NCI-H128 (cell line): Measurements from ENCODE around the gene CLEC16A.

ENCODE experiments used
- DNase-seq: peaks from one replicate; lab custom pipeline; 2025; ENCODE audit not compliant: unreplicated experiment; lab: John Stamatoyannopoulos, UW

The CLEC16A gene

GRCh38 chr16:11133344-11133943 is 189.1 kb downstream of the CLEC16A start:
- no peak for DNase-seq

- DNase-seq: no peak
These were observed 190.5 kb downstream of the CLEC16A start for GRCh38 chr16:11134722-11135463.

DNA sequence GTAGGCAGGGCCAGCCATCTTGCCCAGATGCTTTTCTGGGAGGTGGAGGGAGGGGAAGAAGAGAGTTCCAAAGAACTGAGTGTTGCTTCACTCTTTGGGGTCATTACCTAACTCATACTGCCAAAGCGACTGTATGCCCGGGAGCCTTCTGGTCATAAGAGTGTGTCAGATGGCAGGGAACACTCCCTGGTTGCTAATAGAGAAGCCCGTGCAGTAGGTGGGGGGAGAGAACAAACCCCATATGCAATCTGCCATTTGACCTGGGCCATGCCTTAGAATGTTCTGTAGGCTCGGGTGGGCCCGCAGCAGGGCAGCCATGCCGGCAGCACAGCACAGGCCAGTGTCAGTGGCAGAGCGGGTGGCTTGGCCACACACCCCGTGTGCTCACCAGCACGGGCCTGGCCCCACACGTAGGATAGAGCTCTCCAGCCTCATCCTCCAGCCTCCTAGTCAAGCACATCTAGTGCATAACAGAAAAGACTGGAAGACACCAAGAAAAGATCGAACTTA is 191.2 kb downstream of the CLEC16A start:
- no peak for DNase-seq

- no peak for DNase-seq
These were observed 192.2 kb downstream of the CLEC16A start for GRCh38 chr16:11136600-11136999.

DNA sequence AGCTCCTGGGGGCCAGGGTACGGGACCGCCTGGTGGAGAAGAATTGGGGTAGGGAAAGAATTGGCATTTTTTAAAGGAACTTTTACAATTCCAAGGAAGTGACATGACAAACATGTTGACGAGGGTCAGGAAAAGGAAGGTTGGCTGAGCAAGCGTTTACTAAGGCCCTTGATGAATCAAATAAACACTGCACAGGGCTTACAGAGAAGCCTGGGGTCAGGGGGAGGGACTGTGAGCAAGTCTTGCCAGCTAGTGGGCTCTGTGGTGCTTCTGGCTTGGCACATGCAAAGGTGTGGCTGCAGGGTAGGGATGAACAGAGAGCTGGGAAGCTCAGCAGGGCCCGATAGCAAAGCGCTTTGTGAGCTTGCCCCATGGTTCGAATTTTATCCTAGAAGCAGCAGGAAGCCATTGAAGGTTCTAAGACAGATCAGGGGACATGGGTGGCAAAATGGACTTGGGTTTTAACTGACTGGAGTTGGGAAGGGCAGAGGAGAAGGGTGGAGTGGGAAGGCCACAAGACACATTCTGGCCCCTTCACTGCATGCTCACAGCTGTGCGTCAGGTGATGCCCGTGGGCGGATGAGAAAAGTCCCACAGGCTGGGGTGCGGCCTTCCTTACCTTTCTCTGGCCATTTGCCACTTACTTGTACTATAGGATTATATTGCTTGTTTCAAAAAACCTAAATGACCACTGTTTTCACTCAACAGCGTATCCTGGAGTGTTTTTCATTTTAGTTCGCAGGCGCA is 193.8 kb downstream of the CLEC16A start:
- DNase-seq: no peak

DNA sequence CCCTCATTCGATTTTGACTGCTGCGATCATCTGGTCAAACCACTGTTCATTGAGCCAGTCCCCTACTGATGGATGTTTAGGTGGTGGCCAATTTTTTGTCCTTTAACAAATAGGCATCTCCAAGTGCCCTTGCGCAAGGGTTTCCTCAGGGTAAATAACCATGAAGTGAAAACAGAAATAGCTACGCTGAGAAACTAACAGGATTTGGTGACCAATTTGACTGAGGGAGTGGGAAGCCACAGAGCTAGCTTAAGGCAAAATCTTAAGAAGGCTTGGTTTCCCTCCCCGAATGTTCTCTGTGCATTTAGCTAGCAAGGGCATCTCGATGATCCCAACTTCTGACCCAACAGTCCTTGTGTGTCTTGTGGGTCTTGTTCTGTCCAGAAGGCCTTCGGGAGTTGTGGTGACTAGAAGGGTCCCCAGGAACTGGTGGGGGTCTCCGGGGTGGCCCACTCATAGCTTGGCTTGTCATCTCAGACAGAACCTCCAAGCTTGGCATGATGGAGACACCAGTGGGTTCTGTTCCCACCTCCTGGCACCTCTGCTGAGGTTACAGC is 194.5 kb downstream of the CLEC16A start:
- DNase-seq: no peak

DNA sequence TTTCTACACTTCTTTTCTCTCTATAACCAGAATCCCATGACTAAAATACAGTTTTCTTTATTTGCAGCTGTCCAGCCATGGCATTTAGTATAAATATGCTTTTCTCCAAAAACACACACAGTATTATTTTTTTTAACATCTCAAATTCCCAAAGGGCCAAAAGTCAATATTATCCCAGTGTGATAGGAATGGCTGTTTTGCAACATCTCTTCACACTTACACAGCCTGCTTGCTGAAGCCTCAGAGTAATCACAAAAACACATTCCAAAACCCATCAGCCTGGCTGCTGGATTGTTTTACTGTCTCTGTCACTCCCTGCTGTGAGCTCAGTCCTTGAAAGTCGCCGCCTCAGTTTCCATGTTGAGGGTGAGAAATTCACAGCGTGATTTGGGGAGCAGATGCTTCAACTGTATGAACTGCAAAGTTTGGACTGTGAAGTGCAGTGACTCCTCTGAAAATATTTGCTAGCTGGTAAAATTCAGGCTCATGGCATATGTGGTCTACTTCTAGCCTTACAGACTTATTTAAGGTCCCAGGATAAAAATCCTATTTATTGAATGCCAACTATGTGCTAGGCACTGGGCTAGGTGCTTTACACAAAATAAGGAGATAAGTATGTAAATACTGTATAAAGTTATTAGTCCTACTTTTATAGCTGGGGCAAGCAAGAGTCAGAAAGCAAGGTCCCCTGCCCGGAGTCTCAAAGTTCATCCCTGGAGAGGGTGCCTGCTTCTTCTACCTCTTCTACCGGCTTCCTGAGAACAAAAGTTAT is 195.1 kb downstream of the CLEC16A start:
- DNase-seq: no peak

GRCh38 chr16:11140098-11140375 is 195.7 kb downstream of the CLEC16A start:
- DNase-seq: no peak

DNA sequence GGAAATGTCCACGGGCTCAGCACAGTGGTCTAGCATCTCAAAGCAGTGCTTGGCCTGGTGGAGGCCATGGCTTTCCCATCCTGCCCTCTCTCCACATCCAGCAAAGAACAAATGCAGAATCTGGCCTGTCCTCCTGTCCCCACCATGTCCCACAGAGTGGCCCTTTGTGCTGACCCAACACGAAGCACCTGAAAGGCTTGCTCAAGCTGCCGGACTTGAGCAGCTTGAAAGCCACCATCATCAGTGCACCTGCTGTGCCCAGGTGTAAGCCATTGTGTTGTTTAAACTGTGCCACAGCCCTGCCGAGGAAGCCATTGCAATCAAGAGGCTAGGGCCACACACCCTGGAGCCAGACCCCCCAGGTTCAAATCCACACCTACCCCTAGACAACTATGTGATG is 196.1 kb downstream of the CLEC16A start:
- no peak for DNase-seq

DNA sequence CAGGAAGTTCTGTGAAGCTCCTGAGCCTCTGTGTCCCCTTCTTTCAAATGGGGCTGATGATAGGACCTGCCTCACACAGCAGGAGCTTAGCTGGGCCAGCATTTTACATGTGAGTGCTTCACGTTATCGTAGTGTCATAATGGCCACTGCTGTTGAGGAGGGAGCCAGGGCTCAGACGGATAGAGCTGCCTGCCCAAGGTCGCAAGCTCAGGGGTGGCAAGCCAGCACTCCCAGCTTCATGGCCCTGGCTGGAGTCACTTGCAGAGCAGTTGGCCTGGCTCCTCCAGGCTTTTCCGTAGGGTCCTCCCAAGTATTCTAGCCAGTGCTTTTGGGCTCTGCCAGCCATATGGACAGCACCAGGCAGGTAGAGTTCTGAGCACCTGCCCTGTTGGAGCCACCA is 196.5 kb downstream of the CLEC16A start:
- no peak for DNase-seq

- no peak for DNase-seq
These were observed 197.3 kb downstream of the CLEC16A start for GRCh38 chr16:11141409-11142260.

GRCh38 chr16:11142261-11142630 is 197.9 kb downstream of the CLEC16A start:
- no peak for DNase-seq

GRCh38 chr16:11142951-11143350 is 198.6 kb downstream of the CLEC16A start:
- no peak for DNase-seq

- DNase-seq: no peak
These were observed 199.1 kb downstream of the CLEC16A start for GRCh38 chr16:11143372-11144035.

DNA sequence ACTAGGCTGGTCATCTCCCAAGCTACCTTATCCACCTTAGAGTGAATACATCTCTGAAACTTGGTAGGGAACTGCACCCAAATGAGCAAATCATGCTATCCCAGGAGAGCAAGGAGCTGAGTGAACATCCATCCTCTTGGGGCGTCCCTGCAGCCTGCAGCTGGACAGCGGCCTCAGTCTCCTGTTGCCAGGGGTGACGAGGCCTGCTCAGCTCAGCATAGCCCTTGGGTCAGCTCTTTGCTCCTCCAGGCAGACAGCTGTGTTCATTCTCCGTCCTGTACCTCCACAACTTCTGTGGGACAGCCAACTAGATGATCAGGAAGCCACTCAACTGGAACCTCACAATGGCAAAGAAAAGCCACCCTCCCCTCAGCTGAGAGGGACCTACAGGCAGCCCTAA is 199.8 kb downstream of the CLEC16A start:
- DNase-seq: no peak

GRCh38 chr16:11145173-11145818 is 200.9 kb downstream of the CLEC16A start:
- no peak for DNase-seq

GRCh38 chr16:11145819-11146211 is 201.5 kb downstream of the CLEC16A start:
- no peak for DNase-seq

DNA sequence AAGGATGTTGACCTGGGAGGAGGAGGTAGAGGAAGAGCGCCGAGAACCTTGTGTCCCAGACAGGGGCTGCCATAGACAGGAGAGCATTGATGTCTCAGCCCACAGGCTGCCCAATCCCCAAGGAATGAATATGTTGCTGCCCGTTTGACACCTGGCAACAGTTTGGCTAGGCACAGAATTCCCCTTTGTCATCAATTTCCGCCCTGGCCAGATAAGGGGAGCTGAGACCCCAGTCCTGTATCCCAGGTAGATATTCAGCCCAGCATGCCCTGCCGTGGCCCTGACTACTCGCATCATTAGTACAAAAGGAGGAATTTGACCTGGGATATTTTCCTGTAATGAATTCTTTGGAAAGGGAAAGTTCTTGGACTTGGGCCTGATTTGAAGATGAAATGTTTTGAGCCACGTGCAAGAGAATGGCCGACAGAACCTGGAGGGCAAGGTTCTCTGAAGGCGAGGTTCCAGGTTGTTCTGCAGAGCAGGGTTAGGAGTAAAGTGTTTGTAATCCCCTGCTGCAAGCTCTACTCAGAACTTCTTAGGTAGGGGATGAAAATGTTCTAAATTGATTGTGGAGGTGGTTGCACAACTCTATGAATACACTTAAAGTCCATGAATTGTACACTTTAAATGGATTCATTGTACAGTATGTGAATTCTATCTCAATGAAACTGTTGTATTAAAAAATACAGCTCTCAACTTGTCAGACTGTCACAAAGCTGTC is 202.8 kb downstream of the CLEC16A start:
- no peak for DNase-seq
